Stomach (tissue), 9 donors: Measurements from ENCODE around the gene PSEN1. TPM values are rescaled to one million over a fixed set of nuclear protein-coding genes. Genes with fewer than 3 reads are reported as not detected.

ENCODE experiments used
- DNase-seq, 2 donors: peaks; one replicate each; pipeline versions ENCODE4 v3.0.0 to v3.0.0-alpha.2; 2013 to 2019
- H3K27ac ChIP-seq, 5 donors: fragments of 200-600 bp in 4 of 5; sonication (generic) in 4 of 5; one replicate each; pipeline ENCODE4 v1.5.1; 2013 to 2019; ENCODE audit warnings: mild to moderate bottlenecking in 1 of 5, moderate library complexity in 1 of 5
- H3K27me3 ChIP-seq, 3 donors: fragments of 200-600 bp; sonication (generic); one replicate each; pipeline ENCODE4 v1.5.1; 2017 to 2019; ENCODE audit warnings: mixed run types in 1 of 3
- H3K36me3 ChIP-seq, 4 donors: fragments of 200-600 bp; sonication (generic); 1 replicate in 3 of 4; 2 replicates in 1 of 4; pipeline ENCODE4 v1.5.1; 2016 to 2019
- H3K4me1 ChIP-seq, 4 donors: fragments of 200-600 bp; sonication (generic); one replicate each; pipeline ENCODE4 v1.5.1; 2016 to 2019
- H3K4me3 ChIP-seq, 4 donors: fragments of 200-600 bp; sonication (generic) in 3 of 4; one replicate each; pipeline ENCODE4 v1.5.1; 2016 to 2019; ENCODE audit warnings: mild to moderate bottlenecking in 1 of 4
- H3K9me3 ChIP-seq, 4 donors: fragments of 200-600 bp; sonication (generic); one replicate each; pipeline ENCODE4 v1.5.1; 2016 to 2019
- EP300 ChIP-seq: sonication (generic); formaldehyde crosslinking; IDR thresholded peaks from one replicate; pipeline ENCODE4 v1.6.1; 2017; ENCODE audit warnings: antibody characterized with exemption
- POLR2A ChIP-seq, 4 donors: fragments of 450-650 bp; IDR thresholded peaks; one replicate each; pipeline ENCODE4 v1.6.1; 2016; ENCODE audit warnings: antibody characterized with exemption in 4 of 4, control low read depth in 2 of 4, mild to moderate bottlenecking in 1 of 4, moderate library complexity in 1 of 4
- POLR2AphosphoS5 ChIP-seq, 3 donors: sonication (generic); formaldehyde crosslinking; IDR thresholded peaks; one replicate each; pipeline ENCODE4 v1.6.1; 2016; ENCODE audit warnings: antibody characterized with exemption in 3 of 3
- WGBS, 5 donors: extraction: QIAGEN DNeasy Blood & Tissue Kit in 3 of 5; methylation state at CpG; one replicate each; pipeline versions ENCODE4 v1.1.5 to v1.1.7; 2013 to 2018; 5-methylcytosine and 5-hydroxymethylcytosine counted together
- intact Hi-C: fragments of 100-400 bp; cut with DNase I; formaldehyde crosslinking; loops from one replicate; pipeline ENCODE4 v1.15.1; 2023; ENCODE audit warnings: low total_unique reads
- polyA plus RNA-seq, 3 donors: library from polyadenylated mRNA; stranded (reverse); fragments of 200-250 nt; gene quantifications; one replicate each; pipeline ENCODE4 v1.2.3, GENCODE V29; 2013
- total RNA-seq, 5 donors: library from RNA; depleted of rRNA; stranded (reverse); fragments of >200 nt; gene quantifications; one replicate each; pipeline versions ENCODE4 v1.1.0 to v1.2.3, GENCODE V29; 2014 to 2016
- TF ChIP-seq, protein P1 (sequence below), 7 experiments: fragments of 450-650 bp in 4 of 7; fragments of 200-600 bp in 3 of 7; sonication (generic) in 3 of 7; IDR thresholded peaks; one replicate each; pipeline ENCODE4 v1.5.1; 2016 to 2019; ENCODE audit warnings: antibody characterized with exemption in 7 of 7, control low read depth in 2 of 7, mild to moderate bottlenecking in 1 of 7
- donor health status: healthy with polysubstance abuse.
- donor health status: Bipolar disorder and iron deficiency.
- donor health status: healthy.

The PSEN1 gene
- total and polyA plus RNA-seq, 8 donors: 5.8 to 89.8 (median 18.7) TPM

DNA sequence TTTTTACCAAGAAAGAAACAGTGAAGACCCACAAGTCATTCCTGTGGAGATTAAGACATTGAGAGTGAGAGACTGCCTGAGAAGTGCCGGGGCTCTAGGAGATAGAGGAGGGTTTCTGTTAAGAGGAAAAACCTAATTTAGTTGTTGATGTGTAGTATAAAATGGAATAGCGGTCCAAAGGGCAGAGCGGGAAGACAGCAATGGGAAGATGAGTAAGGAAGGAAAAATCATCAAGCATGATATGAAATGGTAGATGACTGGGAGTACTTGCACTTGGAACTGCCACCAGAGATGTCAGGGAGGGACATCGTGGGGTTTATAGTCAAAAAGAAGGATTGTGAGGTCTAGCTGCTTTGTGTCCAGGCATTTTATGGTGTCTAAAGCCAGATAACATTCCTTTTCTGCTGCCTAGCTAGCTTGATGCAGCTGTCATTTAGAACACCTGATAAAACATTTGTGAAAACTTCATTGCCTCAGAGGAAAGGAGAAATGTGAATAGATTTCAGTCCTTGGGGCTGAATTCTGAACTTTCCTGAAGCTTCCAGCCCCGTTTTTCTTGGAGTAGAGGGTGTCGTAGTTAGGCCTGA is 20.1 kb upstream of the PSEN1 start:
- no peaks in the 10 kb centered on the region for H3K27me3 ChIP-seq
- WGBS, 5 donors: 86 to 94% (median 91%) methylated on average over 6 of the region's 6 CpGs
- no peaks in the 10 kb centered on the region for H3K9me3 ChIP-seq
- no peak overlapping the region for H3K4me3 ChIP-seq
- H3K27ac ChIP-seq: no peak overlapping the region
- peaks cover 60 to 98% (median 96%) of the 10 kb centered on the region in 4 donors for H3K36me3 ChIP-seq
- DNase-seq: no peak
- intact Hi-C loops: no loop called here
- TF ChIP-seq, protein P1, sequence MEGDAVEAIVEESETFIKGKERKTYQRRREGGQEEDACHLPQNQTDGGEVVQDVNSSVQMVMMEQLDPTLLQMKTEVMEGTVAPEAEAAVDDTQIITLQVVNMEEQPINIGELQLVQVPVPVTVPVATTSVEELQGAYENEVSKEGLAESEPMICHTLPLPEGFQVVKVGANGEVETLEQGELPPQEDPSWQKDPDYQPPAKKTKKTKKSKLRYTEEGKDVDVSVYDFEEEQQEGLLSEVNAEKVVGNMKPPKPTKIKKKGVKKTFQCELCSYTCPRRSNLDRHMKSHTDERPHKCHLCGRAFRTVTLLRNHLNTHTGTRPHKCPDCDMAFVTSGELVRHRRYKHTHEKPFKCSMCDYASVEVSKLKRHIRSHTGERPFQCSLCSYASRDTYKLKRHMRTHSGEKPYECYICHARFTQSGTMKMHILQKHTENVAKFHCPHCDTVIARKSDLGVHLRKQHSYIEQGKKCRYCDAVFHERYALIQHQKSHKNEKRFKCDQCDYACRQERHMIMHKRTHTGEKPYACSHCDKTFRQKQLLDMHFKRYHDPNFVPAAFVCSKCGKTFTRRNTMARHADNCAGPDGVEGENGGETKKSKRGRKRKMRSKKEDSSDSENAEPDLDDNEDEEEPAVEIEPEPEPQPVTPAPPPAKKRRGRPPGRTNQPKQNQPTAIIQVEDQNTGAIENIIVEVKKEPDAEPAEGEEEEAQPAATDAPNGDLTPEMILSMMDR (IDR thresholded peaks at IDR 0.05): no peak
- TF ChIP-seq POLR2AphosphoS5 (IDR thresholded peaks at IDR 0.05): no peak
- no peak for TF ChIP-seq POLR2A (IDR thresholded peaks at IDR 0.05)
- TF ChIP-seq EP300: no peak
- no peaks in the 10 kb centered on the region for H3K4me1 ChIP-seq

DNA sequence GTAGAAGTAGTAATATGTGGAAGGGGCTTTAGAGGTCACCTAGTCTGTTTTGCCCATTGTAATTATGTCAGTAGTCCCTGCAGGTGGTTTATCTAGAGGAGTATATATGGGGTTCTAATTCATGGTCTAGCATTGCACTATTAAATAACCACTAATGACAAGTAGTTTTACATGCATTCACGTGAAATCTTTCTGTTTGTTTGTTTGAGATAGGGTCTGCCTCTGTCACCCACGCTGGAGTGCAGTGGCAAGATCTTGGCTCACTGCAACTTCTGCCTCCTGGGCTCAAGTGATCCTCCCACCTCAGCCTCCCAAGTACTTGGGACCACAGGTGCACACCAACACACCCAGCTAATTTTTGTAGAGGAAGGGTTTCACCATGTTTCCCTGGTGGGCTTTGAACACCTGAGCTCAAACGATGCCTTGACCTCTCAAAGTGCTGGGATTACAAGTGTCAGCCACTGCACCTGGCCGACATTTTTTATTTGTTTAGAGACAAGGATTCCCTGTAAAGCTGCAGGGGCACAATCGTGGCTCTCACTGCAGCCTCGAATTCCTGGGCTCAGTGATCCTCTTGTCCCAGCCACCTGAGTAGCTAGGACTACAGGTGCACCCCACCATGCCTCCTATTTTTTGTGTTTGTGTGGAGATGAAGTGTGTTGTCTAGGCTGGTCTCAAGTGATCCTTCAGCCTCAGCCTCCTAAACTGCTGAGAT is 12.0 kb upstream of the PSEN1 start:
- H3K4me3 ChIP-seq: no peak overlapping the region
- no peak overlapping the region for H3K27ac ChIP-seq
- no peaks in the 10 kb centered on the region for H3K4me1 ChIP-seq
- TF ChIP-seq POLR2AphosphoS5 (IDR thresholded peaks at IDR 0.05): no peak
- TF ChIP-seq, protein P1 (IDR thresholded peaks at IDR 0.05): no peak
- no peak for TF ChIP-seq POLR2A (IDR thresholded peaks at IDR 0.05)
- TF ChIP-seq EP300: no peak
- 39 to 63% (median 57%) methylated on average over 6 of the region's 6 CpGs for WGBS, 5 donors
- DNase-seq: no peak
- intact Hi-C loops: no loop called here
- H3K36me3 ChIP-seq: peaks cover 8 to 65% (median 58%) of the 10 kb centered on the region in 4 donors
- no peaks in the 10 kb centered on the region for H3K9me3 ChIP-seq
- H3K27me3 ChIP-seq: no peaks in the 10 kb centered on the region

DNA sequence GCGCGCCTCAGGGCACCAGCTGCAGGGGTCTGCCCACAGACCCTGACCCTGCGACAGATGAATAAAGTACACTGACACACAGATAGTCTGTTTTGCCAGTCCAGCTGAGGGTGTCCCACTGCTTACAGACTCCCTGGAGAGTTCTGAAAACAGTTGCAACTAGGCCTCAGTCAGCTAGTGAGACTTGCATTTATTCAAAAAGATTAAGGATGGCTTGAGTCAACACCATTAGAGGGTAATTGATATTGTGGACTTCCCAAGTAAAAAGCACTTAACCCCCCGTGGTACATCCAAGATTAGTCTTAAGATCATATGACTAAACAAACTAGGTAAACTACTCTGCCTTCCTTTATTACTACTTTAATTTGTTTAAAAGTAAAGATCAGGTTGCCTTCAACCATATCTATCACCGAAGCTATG is 11.1 kb upstream of the PSEN1 start:
- Histone ChIP-seq H3K4me1 (no peaks in the 10 kb centered on the region), H3K27ac (no peak overlapping the region), H3K9me3 (no peaks in the 10 kb centered on the region), H3K36me3 (peaks cover 5 to 56% (median 50%) of the 10 kb centered on the region in 4 donors), H3K4me3 (no peak overlapping the region), H3K27me3 (no peaks in the 10 kb centered on the region)
- peak in 1 of 2 donors; percentile 15 for DNase-seq
- intact Hi-C loops: no loop called here
- 40 to 63% (median 50%) methylated on average over 5 of the region's 5 CpGs for WGBS, 5 donors
- no peak for TF ChIP-seq EP300
- TF ChIP-seq POLR2AphosphoS5 (IDR thresholded peaks at IDR 0.05): no peak
- TF ChIP-seq POLR2A (IDR thresholded peaks at IDR 0.05): no peak
- TF ChIP-seq, protein P1 (IDR thresholded peaks at IDR 0.05): no peak

DNA sequence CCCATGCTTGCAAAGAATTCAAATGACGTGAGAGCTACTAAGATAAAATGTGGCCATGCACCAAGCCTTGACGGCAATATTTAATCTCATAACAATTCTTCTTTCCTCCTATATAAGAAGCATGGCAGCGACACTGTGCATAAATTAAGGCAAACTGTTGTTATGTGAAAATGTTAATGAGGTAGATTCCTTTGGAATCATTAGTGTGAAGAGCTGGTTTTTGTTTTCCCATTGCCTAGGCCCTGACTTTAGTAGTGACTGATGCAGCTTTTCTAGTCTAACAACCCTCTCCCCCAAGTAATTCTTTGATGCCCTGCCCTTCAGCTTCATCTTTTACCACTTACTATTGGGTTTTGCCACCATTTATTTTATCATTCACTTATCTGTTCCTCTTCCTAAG is 10.6 kb upstream of the PSEN1 start:
- no peak for TF ChIP-seq POLR2A (IDR thresholded peaks at IDR 0.05)
- TF ChIP-seq EP300: no peak
- TF ChIP-seq POLR2AphosphoS5 (IDR thresholded peaks at IDR 0.05): no peak
- TF ChIP-seq, protein P1 (IDR thresholded peaks at IDR 0.05): no peak
- Histone ChIP-seq H3K9me3 (no peaks in the 10 kb centered on the region), H3K27me3 (no peaks in the 10 kb centered on the region), H3K4me1 (no peaks in the 10 kb centered on the region), H3K27ac (no peak overlapping the region), H3K36me3 (peaks cover 5 to 50% (median 44%) of the 10 kb centered on the region in 4 donors), H3K4me3 (no peak overlapping the region)
- no peak for DNase-seq
- 38 to 69% (median 68%) methylated on average over 3 of the region's 3 CpGs for WGBS, 5 donors
- intact Hi-C loops: no loop called here
